RWPE1 (cell line): ENCODE measurements around the gene SF1.
A peak's percentile ranks its signal among the peaks of the same experiment; 100 is the strongest.

Experiments
- CTCF ChIA-PET: fragments of 350-600 bp; sonication (Branson Sonifier 250); formaldehyde crosslinking; extraction: SDS; loops from one replicate; lab custom pipeline; 2021; lab: Yijun Ruan, JAX
- POLR2A ChIA-PET: fragments of 400-600 bp; formaldehyde crosslinking; extraction: SDS; loops from one replicate; lab custom pipeline; 2020; ENCODE audit warnings: antibody characterized with exemption; ENCODE audit not compliant: low non-redundant PET; lab: Yijun Ruan, JAX
- DNase-seq: peaks from one replicate; pipeline ENCODE4 v3.0.0; 2012; ENCODE audit warnings: low spot score
- H3K27ac ChIP-seq: fragments of 450-650 bp; 2 replicates; pipeline ENCODE4 v1.5.1; 2017
- TF ChIP-seq, protein P1 (sequence below): fragments of 450-650 bp; conservative IDR thresholded peaks from 2 replicates; pipeline ENCODE4 v1.5.1; 2017; ENCODE audit warnings: low read depth, mild to moderate bottlenecking

Gene SF1

GRCh38 chr11:64745189-64745520 is 33.2 kb downstream of the SF1 start:
- TF ChIP-seq, protein P1, sequence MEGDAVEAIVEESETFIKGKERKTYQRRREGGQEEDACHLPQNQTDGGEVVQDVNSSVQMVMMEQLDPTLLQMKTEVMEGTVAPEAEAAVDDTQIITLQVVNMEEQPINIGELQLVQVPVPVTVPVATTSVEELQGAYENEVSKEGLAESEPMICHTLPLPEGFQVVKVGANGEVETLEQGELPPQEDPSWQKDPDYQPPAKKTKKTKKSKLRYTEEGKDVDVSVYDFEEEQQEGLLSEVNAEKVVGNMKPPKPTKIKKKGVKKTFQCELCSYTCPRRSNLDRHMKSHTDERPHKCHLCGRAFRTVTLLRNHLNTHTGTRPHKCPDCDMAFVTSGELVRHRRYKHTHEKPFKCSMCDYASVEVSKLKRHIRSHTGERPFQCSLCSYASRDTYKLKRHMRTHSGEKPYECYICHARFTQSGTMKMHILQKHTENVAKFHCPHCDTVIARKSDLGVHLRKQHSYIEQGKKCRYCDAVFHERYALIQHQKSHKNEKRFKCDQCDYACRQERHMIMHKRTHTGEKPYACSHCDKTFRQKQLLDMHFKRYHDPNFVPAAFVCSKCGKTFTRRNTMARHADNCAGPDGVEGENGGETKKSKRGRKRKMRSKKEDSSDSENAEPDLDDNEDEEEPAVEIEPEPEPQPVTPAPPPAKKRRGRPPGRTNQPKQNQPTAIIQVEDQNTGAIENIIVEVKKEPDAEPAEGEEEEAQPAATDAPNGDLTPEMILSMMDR: no peak
- H3K27ac ChIP-seq: no peak overlapping the region
- DNase-seq: no peak
- POLR2A ChIA-PET: no interaction called here
- CTCF ChIA-PET: interaction anchor here (0.5 to 1.1 kb wide), 3 partner anchors 71 to 296 kb away, joined by 3 to 6 read pairs (median 3); no protein-coding TSS in a partner anchor

DNA sequence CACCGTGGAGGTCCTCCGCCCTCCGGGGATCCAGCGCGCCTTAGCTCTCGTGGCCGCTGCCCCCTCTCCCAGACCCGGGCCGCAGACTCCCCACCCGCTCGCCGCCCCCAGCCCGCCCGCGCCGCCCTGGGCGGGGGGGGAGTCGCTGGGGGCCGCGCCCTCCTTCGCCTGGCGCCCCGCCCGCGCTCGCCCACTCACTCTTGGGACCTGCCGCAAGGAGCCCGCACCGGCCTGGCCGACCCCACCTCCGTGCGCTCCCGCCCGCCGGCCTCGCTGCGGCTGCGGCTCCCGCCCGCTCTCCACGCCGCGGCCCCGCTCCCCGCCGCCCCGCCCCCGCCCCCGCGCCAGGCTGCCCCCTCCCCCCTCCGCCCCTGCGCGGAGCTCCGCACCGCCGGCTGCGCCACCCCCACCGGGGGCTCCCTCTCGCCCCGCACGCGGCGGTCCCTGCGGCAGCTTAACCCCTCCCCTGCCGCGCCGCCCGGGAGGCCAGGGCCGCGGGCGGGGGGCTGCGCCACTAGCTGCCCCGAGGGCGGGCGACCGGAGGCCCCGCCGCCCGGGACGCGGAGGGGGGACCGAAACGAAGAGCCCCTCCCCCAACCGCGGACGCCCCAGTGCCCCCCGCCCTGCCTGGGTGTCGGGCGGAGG is 33.7 kb downstream of the SF1 start:
- no peak overlapping the region for H3K27ac ChIP-seq
- ChIA-PET CTCF (interaction anchor here (0.6 to 3.0 kb wide), 5 partner anchors 40 to 1654 kb away, joined by 3 to 15 read pairs (median 3); no protein-coding TSS in a partner anchor), POLR2A (no interaction called here)
- TF ChIP-seq, protein P1: no peak
- DNase-seq: no peak

GRCh38 chr11:64743591-64744543 is 34.5 kb downstream of the SF1 start, which contains the start of gene RASGRP2:
Gene RASGRP2, minus strand, starts transcription at chr11:64744142. Its CDS starts 1,276 bp downstream, at chr11:64742866.
- H3K27ac ChIP-seq: no peak within 1 kb of the TSS
- no peak for DNase-seq
- TF ChIP-seq, protein P1: no peak; the same call in 1 of the 2 replicates
- CTCF ChIA-PET: interaction anchor here (0.6 to 3.0 kb wide), 12 partner anchors 11 to 1655 kb away, joined by 3 to 15 read pairs (median 4); partner anchors contain the start of gene PYGM
- POLR2A ChIA-PET: no interaction called here

GRCh38 chr11:64742889-64743590 is 35.3 kb downstream of the SF1 start:
- no peak overlapping the region for H3K27ac ChIP-seq
- CTCF ChIA-PET: interaction anchor here (0.6 to 3.0 kb wide), 18 partner anchors 12 to 740 kb away, joined by 3 to 15 read pairs (median 4); partner anchors contain the start of gene PYGM
- peak; percentile 83 for DNase-seq
- POLR2A ChIA-PET: no interaction called here
- TF ChIP-seq, protein P1: peak; percentile 84

GRCh38 chr11:64742087-64742888 is 36.1 kb downstream of the SF1 start:
- ChIA-PET POLR2A (no interaction called here), CTCF (interaction anchor here (0.5 to 3.0 kb wide), 13 partner anchors 9 to 739 kb away, joined by 3 to 15 read pairs (median 5); no protein-coding TSS in a partner anchor)
- no peak overlapping the region for H3K27ac ChIP-seq
- DNase-seq: no peak
- TF ChIP-seq, protein P1: no peak
